B cell (primary cell): ENCODE measurements around the gene SCN11A. TPM values are rescaled to one million over a fixed set of nuclear protein-coding genes. Genes with fewer than 3 reads are reported as not detected.
"Not testable (repeated sequence)": the region's sequence is repeated elsewhere in the genome, so short reads cannot be mapped to it uniquely, and the experiment has no call there.

Experiments
- ATAC-seq: fragments of 200-7000 bp; cut with Tn5 transposase; one replicate; pipeline ENCODE4 v1.10.0; 2021; ENCODE audit warnings: low read depth, mild to moderate bottlenecking, moderate number of reproducible peaks, moderate library complexity
- CTCF ChIA-PET: fragments of 350-600 bp; sonication (Branson Sonifier 250); formaldehyde crosslinking; loops from one replicate; lab custom pipeline; 2021; ENCODE audit warnings: antibody characterized with exemption, inconsistent platforms; lab: Charles Lee
- POLR2A ChIA-PET: fragments of 350-600 bp; sonication (Branson Sonifier 250); formaldehyde crosslinking; loops from one replicate; lab custom pipeline; 2021; ENCODE audit warnings: antibody characterized with exemption; lab: Charles Lee
- DNase-seq: peaks from one replicate; pipeline ENCODE4 v3.0.0; 2013
- H2AFZ ChIP-seq: 2 replicates; pipeline ENCODE4 v1.6.1; 2012; ENCODE audit warnings: mild to moderate bottlenecking, low read depth, low read length; ENCODE audit not compliant: insufficient read depth, poor library complexity, severe bottlenecking
- H3K27ac ChIP-seq, 2 donors: 1 replicate in 1 of 2; 2 replicates in 1 of 2; pipeline ENCODE4 v1.5.1; 2012 to 2013; ENCODE audit warnings: low read length in 2 of 2, mild to moderate bottlenecking in 2 of 2, moderate library complexity in 1 of 2
- H3K27me3 ChIP-seq, 4 experiments: fragments of 200-600 bp in 1 of 4; sonication (generic) in 1 of 4; replicated peaks in 1 of 4; 1 replicate in 2 of 4; 2 replicates in 2 of 4; pipeline versions ENCODE4 v1.6.1 to v1.7.0; 2013 to 2016; ENCODE audit warnings: low read length in 3 of 4, mild to moderate bottlenecking in 2 of 4, mixed read lengths in 1 of 4, moderate library complexity in 1 of 4; ENCODE audit not compliant: insufficient read depth in 4 of 4, control insufficient read depth in 3 of 4; ENCODE audit errors: control extremely low read depth in 1 of 4
- H3K36me3 ChIP-seq, 2 experiments: replicated peaks in 1 of 2; 1 replicate in 1 of 2; 2 replicates in 1 of 2; pipeline versions ENCODE4 v1.6.1 to v1.7.1; 2013; ENCODE audit warnings: low read length in 1 of 2; ENCODE audit not compliant: insufficient read depth in 2 of 2, control insufficient read depth in 1 of 2; ENCODE audit errors: control extremely low read depth in 1 of 2, extremely low read depth in 1 of 2
- H3K4me1 ChIP-seq, 2 donors: fragments of 200-600 bp in 1 of 2; sonication (generic) in 1 of 2; 1 replicate in 1 of 2; 2 replicates in 1 of 2; pipeline versions ENCODE4 v1.5.1 to v1.6.1; 2013 to 2017; ENCODE audit warnings: low read length in 2 of 2; ENCODE audit not compliant: control insufficient read depth in 2 of 2, insufficient read depth in 2 of 2
- H3K4me2 ChIP-seq: replicated peaks from 2 replicates; pipeline ENCODE3; 2012; ENCODE audit warnings: mild to moderate bottlenecking, low read depth, low read length; ENCODE audit not compliant: poor library complexity, severe bottlenecking
- H3K4me3 ChIP-seq, 5 experiments: fragments of 200-600 bp in 1 of 5; sonication (generic) in 1 of 5; 1 replicate in 3 of 5; 2 replicates in 2 of 5; pipeline versions ENCODE4 v1.5.1 to v1.7.0; 2011 to 2016; ENCODE audit warnings: low read length in 4 of 5, mild to moderate bottlenecking in 4 of 5, low read depth in 2 of 5, control low read depth in 1 of 5, moderate library complexity in 1 of 5; ENCODE audit not compliant: insufficient read depth in 1 of 5; ENCODE audit errors: control extremely low read depth in 1 of 5, extremely low read depth in 1 of 5
- H3K79me2 ChIP-seq: fragments of 200-600 bp; sonication (generic); one replicate; pipeline ENCODE4 v1.6.0; 2016; ENCODE audit warnings: low read length; ENCODE audit not compliant: control insufficient read depth, insufficient read depth
- H3K9ac ChIP-seq: fragments of 200-600 bp; sonication (generic); 2 replicates; pipeline ENCODE4 v1.6.1; 2017; ENCODE audit warnings: mild to moderate bottlenecking, low read length, moderate library complexity
- H3K9me3 ChIP-seq, 3 donors: one replicate each; pipeline versions ENCODE4 v1.6.1 to v1.7.1; 2013; ENCODE audit warnings: low read length in 2 of 3; ENCODE audit not compliant: control insufficient read depth in 2 of 3, insufficient read depth in 1 of 3; ENCODE audit errors: control extremely low read depth in 1 of 3
- H4K20me1 ChIP-seq: 2 replicates; pipeline ENCODE4 v1.6.0; 2012; ENCODE audit warnings: mild to moderate bottlenecking, low read length; ENCODE audit not compliant: insufficient read depth, control insufficient read depth, poor library complexity, severe bottlenecking
- H3K27ac Mint-ChIP-seq: one replicate; pipeline ENCODE4 v1.8.0; 2021; ENCODE audit warnings: mixed read lengths
- H3K27me3 Mint-ChIP-seq: one replicate; pipeline ENCODE4 v1.8.0; 2021; ENCODE audit warnings: mixed read lengths
- H3K4me1 Mint-ChIP-seq: one replicate; pipeline ENCODE4 v1.8.0; 2021; ENCODE audit warnings: mixed read lengths
- H3K4me3 Mint-ChIP-seq: one replicate; pipeline ENCODE4 v1.8.0; 2021; ENCODE audit warnings: mixed read lengths
- H3K9me3 Mint-ChIP-seq: one replicate; pipeline ENCODE4 v1.8.0; 2022; ENCODE audit warnings: mixed read lengths; ENCODE audit not compliant: insufficient read depth
- EZH2 ChIP-seq: IDR thresholded peaks from 2 replicates; pipeline ENCODE4 v1.6.1; 2012; ENCODE audit warnings: borderline replicate concordance, low read depth, mild to moderate bottlenecking, moderate library complexity, low read length; ENCODE audit not compliant: insufficient read depth, poor library complexity, severe bottlenecking
- WGBS: methylation state at CpG from one replicate; pipeline ENCODE4 v1.1.5; 2013; ENCODE audit warnings: missing lambda C conversion rate; ENCODE audit not compliant: insufficient coverage; 5-methylcytosine and 5-hydroxymethylcytosine counted together
- intact Hi-C: fragments of 100-400 bp; cut with micrococcal nuclease; formaldehyde crosslinking; loops from one replicate; pipeline ENCODE4 v1.10.0; 2022
- polyA plus RNA-seq: library from polyadenylated mRNA; depleted of rRNA; stranded (reverse); fragments of >200 nt; gene quantifications from 2 replicates; pipeline ENCODE4 v1.2.3, GENCODE V29; 2012
- total RNA-seq, 2 donors: library from RNA; stranded (reverse); fragments of 120-200 nt in 1 of 2; gene quantifications; 1 replicate in 1 of 2; 2 replicates in 1 of 2; pipeline versions ENCODE4 v1.2.3 to v1.2.4, GENCODE V29; 2013 to 2022
- TF ChIP-seq, protein P1 (sequence below): fragments of 200-600 bp; IDR thresholded peaks from one replicate; pipeline ENCODE4 v1.8.0; 2022; ENCODE audit warnings: antibody characterized with exemption, mild to moderate bottlenecking

Gene SCN11A
- total and polyA plus RNA-seq, 2 donors (not counting 1 experiment from before 2014, with no cell fraction given): 0.07 to 0.25 TPM

DNA sequence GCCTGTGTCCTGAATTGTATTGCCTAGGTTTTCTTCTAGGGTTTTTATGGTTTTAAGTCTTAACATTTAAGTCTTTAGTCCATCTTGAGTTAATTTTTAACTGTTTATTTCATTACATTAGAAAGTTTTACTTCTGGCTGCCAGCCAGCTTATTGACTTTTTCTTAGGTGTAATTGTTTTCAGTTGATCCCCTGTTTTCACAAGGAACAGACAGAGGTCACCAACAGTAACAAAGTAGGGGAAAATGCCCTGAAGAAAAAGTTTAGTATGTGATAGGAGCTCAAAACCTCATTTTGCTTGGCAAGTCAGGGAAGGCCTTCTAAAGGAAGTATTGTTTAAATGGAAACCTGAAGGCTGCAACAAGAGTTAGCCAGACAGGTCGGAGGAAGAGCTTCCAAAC, 10.4 kb upstream of the SCN11A start:
- no peak overlapping the region for H3K4me3 ChIP-seq
- CTCF ChIA-PET: interaction anchor here (0.9 kb wide), 1 partner anchor 129 kb away, joined by 3 read pairs; no protein-coding TSS in a partner anchor
- no peak overlapping the region for H3K9ac ChIP-seq
- no peaks in the 10 kb centered on the region for H3K27me3 Mint-ChIP-seq
- H3K79me2 ChIP-seq: peaks cover 65% of the 10 kb centered on the region
- no peak overlapping the region for H3K4me3 Mint-ChIP-seq
- H3K27ac Mint-ChIP-seq: no peak overlapping the region
- H3K4me1 ChIP-seq: peaks cover 7 to 11% of the 10 kb centered on the region in 2 donors
- ATAC-seq: no peak
- H3K27ac ChIP-seq: peak overlapping the region in 1 of 2 donors; percentile 36
- no peak overlapping the region for H2AFZ ChIP-seq
- H3K9me3 Mint-ChIP-seq: no peaks in the 10 kb centered on the region
- H4K20me1 ChIP-seq: peaks cover 64% of the 10 kb centered on the region
- POLR2A ChIA-PET: no interaction called here
- no peak overlapping the region for H3K4me2 ChIP-seq
- H3K4me1 Mint-ChIP-seq: peaks cover 28% of the 10 kb centered on the region
- H3K9me3 ChIP-seq: peaks cover 0 to 4% (median 0%) of the 10 kb centered on the region in 3 donors
- DNase-seq: no peak
- peaks cover 18 to 25% of the 10 kb centered on the region in 2 experiments for H3K36me3 ChIP-seq
- intact Hi-C loops: no loop called here
- H3K27me3 ChIP-seq: no peaks in the 10 kb centered on the region
- 91% methylated on average over 1 of the region's 1 CpG for WGBS
- no peak for TF ChIP-seq EZH2
- TF ChIP-seq, protein P1, sequence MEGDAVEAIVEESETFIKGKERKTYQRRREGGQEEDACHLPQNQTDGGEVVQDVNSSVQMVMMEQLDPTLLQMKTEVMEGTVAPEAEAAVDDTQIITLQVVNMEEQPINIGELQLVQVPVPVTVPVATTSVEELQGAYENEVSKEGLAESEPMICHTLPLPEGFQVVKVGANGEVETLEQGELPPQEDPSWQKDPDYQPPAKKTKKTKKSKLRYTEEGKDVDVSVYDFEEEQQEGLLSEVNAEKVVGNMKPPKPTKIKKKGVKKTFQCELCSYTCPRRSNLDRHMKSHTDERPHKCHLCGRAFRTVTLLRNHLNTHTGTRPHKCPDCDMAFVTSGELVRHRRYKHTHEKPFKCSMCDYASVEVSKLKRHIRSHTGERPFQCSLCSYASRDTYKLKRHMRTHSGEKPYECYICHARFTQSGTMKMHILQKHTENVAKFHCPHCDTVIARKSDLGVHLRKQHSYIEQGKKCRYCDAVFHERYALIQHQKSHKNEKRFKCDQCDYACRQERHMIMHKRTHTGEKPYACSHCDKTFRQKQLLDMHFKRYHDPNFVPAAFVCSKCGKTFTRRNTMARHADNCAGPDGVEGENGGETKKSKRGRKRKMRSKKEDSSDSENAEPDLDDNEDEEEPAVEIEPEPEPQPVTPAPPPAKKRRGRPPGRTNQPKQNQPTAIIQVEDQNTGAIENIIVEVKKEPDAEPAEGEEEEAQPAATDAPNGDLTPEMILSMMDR: no peak

DNA sequence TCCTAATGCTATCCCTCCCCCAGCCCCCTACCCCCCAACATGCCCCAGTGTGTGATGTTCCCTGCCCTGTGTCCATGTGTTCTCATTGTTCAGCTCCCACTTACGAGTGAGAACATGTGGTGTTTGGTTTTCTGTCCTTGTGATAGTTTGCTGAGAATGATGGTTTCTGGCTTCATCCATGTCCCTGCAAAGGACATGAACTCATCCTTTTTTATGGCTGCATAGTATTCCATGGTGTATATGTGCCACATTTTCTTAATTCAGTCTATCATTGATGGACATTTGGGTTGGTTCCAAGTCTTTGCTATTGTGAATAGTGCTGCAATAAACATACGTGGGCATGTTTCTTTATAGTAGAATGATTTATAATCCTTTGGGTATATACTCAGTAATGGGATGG, 9.5 kb upstream of the SCN11A start:
- H3K27me3 Mint-ChIP-seq, H3K4me2 ChIP-seq, H3K9ac ChIP-seq, H3K27ac ChIP-seq, H3K9me3 ChIP-seq, H2AFZ ChIP-seq, H3K4me3 Mint-ChIP-seq, intact Hi-C loops, H3K27me3 ChIP-seq, H3K9me3 Mint-ChIP-seq, H3K4me3 ChIP-seq, DNase-seq, POLR2A ChIA-PET, ATAC-seq, H3K27ac Mint-ChIP-seq: not testable (repeated sequence)
- no CpG with 5 or more reads among the region's 2 CpGs for WGBS
- CTCF ChIA-PET: interaction anchor here (0.7 kb wide), 1 partner anchor 227 kb away, joined by 3 read pairs; no protein-coding TSS in a partner anchor
- H3K36me3 ChIP-seq: peaks cover 14 to 15% of the 10 kb centered on the region in 2 experiments
- peaks cover 37% of the 10 kb centered on the region for H3K4me1 Mint-ChIP-seq
- H3K79me2 ChIP-seq: peaks cover 71% of the 10 kb centered on the region
- peaks cover 7 to 11% of the 10 kb centered on the region in 2 donors for H3K4me1 ChIP-seq
- peaks cover 70% of the 10 kb centered on the region for H4K20me1 ChIP-seq
